Measurements from ENCODE around the gene ICA1.

DNA sequence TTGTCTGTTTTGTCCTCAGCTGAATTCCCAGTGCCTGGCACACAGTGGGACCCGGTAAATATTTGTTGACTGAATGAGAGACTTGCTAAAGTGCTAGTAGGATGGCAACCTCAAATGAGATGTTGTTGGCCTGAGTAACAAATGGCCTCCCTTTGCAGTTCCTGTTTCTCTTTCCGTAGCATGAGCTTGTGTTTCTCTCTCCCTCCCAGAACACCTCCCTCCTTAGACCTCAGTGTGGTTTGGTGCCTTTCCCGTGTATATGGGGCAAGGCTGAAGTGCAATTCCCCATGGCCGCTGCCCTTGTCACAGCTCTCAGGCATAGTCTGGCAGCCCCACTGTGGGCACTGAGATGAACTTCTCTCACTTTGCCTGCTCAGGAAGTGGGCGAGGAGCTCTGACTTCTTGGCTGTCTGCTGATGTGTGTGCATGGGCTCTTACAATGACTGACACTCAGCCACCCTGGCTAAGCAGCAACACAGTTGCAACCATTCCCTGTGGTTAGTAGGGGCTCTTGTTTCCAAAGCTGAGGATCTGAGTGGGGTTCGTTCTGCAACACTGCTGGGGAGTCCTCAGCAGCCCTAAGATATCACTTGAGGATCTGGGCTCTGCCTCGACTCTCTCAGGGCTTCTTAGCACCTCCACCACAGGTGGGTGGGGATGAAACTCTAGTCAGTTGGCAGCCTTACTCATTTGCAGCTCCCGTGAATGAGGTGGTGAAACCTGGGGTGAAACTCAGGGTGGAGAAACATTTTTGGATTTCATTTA is 136.1 kb downstream of the ICA1 start:
- TF ChIP-seq, protein P1, sequence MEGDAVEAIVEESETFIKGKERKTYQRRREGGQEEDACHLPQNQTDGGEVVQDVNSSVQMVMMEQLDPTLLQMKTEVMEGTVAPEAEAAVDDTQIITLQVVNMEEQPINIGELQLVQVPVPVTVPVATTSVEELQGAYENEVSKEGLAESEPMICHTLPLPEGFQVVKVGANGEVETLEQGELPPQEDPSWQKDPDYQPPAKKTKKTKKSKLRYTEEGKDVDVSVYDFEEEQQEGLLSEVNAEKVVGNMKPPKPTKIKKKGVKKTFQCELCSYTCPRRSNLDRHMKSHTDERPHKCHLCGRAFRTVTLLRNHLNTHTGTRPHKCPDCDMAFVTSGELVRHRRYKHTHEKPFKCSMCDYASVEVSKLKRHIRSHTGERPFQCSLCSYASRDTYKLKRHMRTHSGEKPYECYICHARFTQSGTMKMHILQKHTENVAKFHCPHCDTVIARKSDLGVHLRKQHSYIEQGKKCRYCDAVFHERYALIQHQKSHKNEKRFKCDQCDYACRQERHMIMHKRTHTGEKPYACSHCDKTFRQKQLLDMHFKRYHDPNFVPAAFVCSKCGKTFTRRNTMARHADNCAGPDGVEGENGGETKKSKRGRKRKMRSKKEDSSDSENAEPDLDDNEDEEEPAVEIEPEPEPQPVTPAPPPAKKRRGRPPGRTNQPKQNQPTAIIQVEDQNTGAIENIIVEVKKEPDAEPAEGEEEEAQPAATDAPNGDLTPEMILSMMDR (IDR thresholded peaks at IDR 0.05), result no peak
- no peak for TF ChIP-seq POLR2A (IDR thresholded peaks at IDR 0.05)

Data from body of pancreas (tissue), 4 donors.